SU-DHL-6 (cell line): ENCODE results near the gene SATB2.

Source experiments
- H2AFZ ChIP-seq: fragments of 200-600 bp; sonication (generic); 2 replicates; pipeline ENCODE4 v1.6.1; 2014; ENCODE audit warnings: low read depth, mild to moderate bottlenecking, moderate library complexity, mixed read lengths, antibody characterized with exemption, low read length; ENCODE audit not compliant: severe bottlenecking
- H3F3A ChIP-seq: fragments of 200-600 bp; shearing (Covaris generic); 2 replicates; pipeline ENCODE4 v1.6.0; 2016; ENCODE audit warnings: antibody characterized with exemption, mild to moderate bottlenecking; ENCODE audit not compliant: insufficient read depth
- H3K27ac ChIP-seq: fragments of 200-600 bp; sonication (generic); 2 replicates; pipeline ENCODE4 v1.5.1; 2016; ENCODE audit warnings: low read depth, mild to moderate bottlenecking, low read length, moderate library complexity, mixed read lengths
- H3K27me3 ChIP-seq: fragments of 200-600 bp; sonication (generic), shearing (Covaris generic); 2 replicates; pipeline ENCODE4 v1.6.0; 2014; ENCODE audit warnings: mild to moderate bottlenecking, low read length
- H3K36me3 ChIP-seq: fragments of 200-600 bp; sonication (generic); 2 replicates; pipeline ENCODE4 v1.6.1; 2014; ENCODE audit warnings: mild to moderate bottlenecking, low read length, mixed read lengths
- H3K4me2 ChIP-seq: fragments of 300-600, 200-600 bp; shearing (Covaris generic), sonication (generic); 2 replicates; pipeline ENCODE4 v1.6.0; 2014; ENCODE audit warnings: low read length, low read depth, mild to moderate bottlenecking; ENCODE audit not compliant: poor library complexity, severe bottlenecking
- H3K4me3 ChIP-seq: fragments of 200-600 bp; sonication (generic); 2 replicates; pipeline ENCODE4 v1.5.1; 2014; ENCODE audit warnings: antibody characterized with exemption, low read length, mild to moderate bottlenecking, mixed read lengths; ENCODE audit not compliant: insufficient read depth, poor library complexity, severe bottlenecking
- H3K79me2 ChIP-seq: fragments of 200-600 bp; sonication (generic); 2 replicates; pipeline ENCODE4 v1.6.1; 2014; ENCODE audit warnings: mild to moderate bottlenecking, low read length, moderate library complexity; ENCODE audit not compliant: insufficient read depth
- H3K9ac ChIP-seq: fragments of 200-600 bp; sonication (generic); 2 replicates; pipeline ENCODE4 v1.7.0; 2014; ENCODE audit warnings: mild to moderate bottlenecking, low read length
- H3K9me2 ChIP-seq: fragments of 200-600 bp; sonication (generic); replicated peaks from 2 replicates; pipeline ENCODE4 v1.6.1; 2014; ENCODE audit warnings: low read length; ENCODE audit not compliant: insufficient read depth
- H3K9me3 ChIP-seq: fragments of 200-600 bp; sonication (generic); 2 replicates; pipeline ENCODE4 v1.6.1; 2014; ENCODE audit warnings: low read length, mixed read lengths; ENCODE audit not compliant: insufficient read depth
- H4K20me1 ChIP-seq: fragments of 200-600 bp; sonication (generic); 2 replicates; pipeline ENCODE4 v1.6.1; 2014; ENCODE audit warnings: low read depth, mild to moderate bottlenecking, antibody characterized with exemption, low read length, moderate library complexity, mixed read lengths
- CTCF ChIP-seq: fragments of 200-600 bp; sonication (generic); IDR thresholded peaks from one replicate; pipeline ENCODE4 v1.5.1; 2017; ENCODE audit warnings: antibody characterized with exemption, mild to moderate bottlenecking, low read length, moderate library complexity; ENCODE audit not compliant: insufficient read depth, poor library complexity, severe bottlenecking
- EZH2phosphoT487 ChIP-seq: fragments of 200-600 bp; sonication (generic), shearing (Covaris generic); conservative IDR thresholded peaks from 2 replicates; pipeline ENCODE4 v1.6.1; 2018; ENCODE audit warnings: mild to moderate bottlenecking, antibody characterized with exemption, low read length, moderate library complexity, mixed read lengths

SATB2 gene

GRCh38 chr2:199220920-199221319 lies 236.8 kb downstream of the SATB2 start:
- no peaks in the 10 kb centered on the region for H3F3A ChIP-seq
- no peak overlapping the region for H2AFZ ChIP-seq
- TF ChIP-seq EZH2phosphoT487 (no peak), CTCF (no peak)
- no peaks in the 10 kb centered on the region for H3K9me3 ChIP-seq
- H3K27me3 ChIP-seq, result no peaks in the 10 kb centered on the region
- H4K20me1 ChIP-seq, result no peaks in the 10 kb centered on the region
- H3K4me3 ChIP-seq, result no peak overlapping the region
- no peaks in the 10 kb centered on the region for H3K36me3 ChIP-seq
- H3K4me2 ChIP-seq, result no peak overlapping the region
- H3K9ac ChIP-seq, result no peak overlapping the region
- no peaks in the 10 kb centered on the region for H3K9me2 ChIP-seq
- no peaks in the 10 kb centered on the region for H3K79me2 ChIP-seq
- H3K27ac ChIP-seq, result no peak overlapping the region

GRCh38 chr2:199219551-199219950 lies 238.2 kb downstream of the SATB2 start:
- Histone ChIP-seq H3K9ac (no peak overlapping the region), H3K4me3 (no peak overlapping the region), H3K9me3 (no peaks in the 10 kb centered on the region), H3F3A (no peaks in the 10 kb centered on the region), H4K20me1 (no peaks in the 10 kb centered on the region), H2AFZ (no peak overlapping the region), H3K36me3 (no peaks in the 10 kb centered on the region), H3K27me3 (no peaks in the 10 kb centered on the region), H3K27ac (no peak overlapping the region), H3K79me2 (no peaks in the 10 kb centered on the region), H3K9me2 (no peaks in the 10 kb centered on the region), H3K4me2 (no peak overlapping the region)
- TF ChIP-seq CTCF, result no peak
- no peak for TF ChIP-seq EZH2phosphoT487
